Measurements from ENCODE around the gene OTOP2. TPM values are rescaled to one million over a fixed set of nuclear protein-coding genes. Genes with fewer than 3 reads are reported as not detected.

Gene OTOP2
- polyA plus RNA-seq, 4 donors: 0.22 to 5.9 (median 0.46) TPM

- no peaks in the 10 kb centered on the region for H3K9me3 ChIP-seq (ENCODE audit: control insufficient read depth in 2 of 2, insufficient read depth in 1 of 2, low read depth in 1 of 2, low read length in 1 of 2)
- no peak for DNase-seq
- H3K27ac ChIP-seq (ENCODE audit: low read depth in 1 of 3, low read length in 2 of 3): no peak overlapping the region
- H3K4me3 ChIP-seq (ENCODE audit: low read depth in 1 of 3, low read length in 3 of 3): no peak overlapping the region
- FAIRE-seq: no peak
- H3K27me3 ChIP-seq (ENCODE audit: control insufficient read depth in 3 of 3, insufficient read depth in 3 of 3, low read length in 3 of 3): peaks cover 0 to 61% (median 25%) of the 10 kb centered on the region in 3 donors
- peaks cover 0 to 3% (median 0%) of the 10 kb centered on the region in 3 donors for H3K36me3 ChIP-seq (ENCODE audit: control insufficient read depth in 3 of 3, insufficient read depth in 2 of 3, low read depth in 1 of 3, low read length in 3 of 3)
- H3K4me1 ChIP-seq (ENCODE audit: control insufficient read depth in 3 of 3, insufficient read depth in 2 of 3, low read depth in 1 of 3, low read length in 2 of 3): peaks cover 2 to 27% (median 4%) of the 10 kb centered on the region in 3 donors
- 69 to 85% (median 74%) methylated on average over 27 of the region's 27 CpGs for WGBS, 3 donors
Observed at GRCh38 chr17:74920306-74920620, 3.8 kb upstream of the OTOP2 start.

- Histone ChIP-seq H3K4me3 (ENCODE audit: low read depth in 1 of 3, low read length in 3 of 3) (no peak overlapping the region), H3K27me3 (ENCODE audit: control insufficient read depth in 3 of 3, insufficient read depth in 3 of 3, low read length in 3 of 3) (peaks cover 0 to 65% (median 28%) of the 10 kb centered on the region in 3 donors), H3K36me3 (ENCODE audit: control insufficient read depth in 3 of 3, insufficient read depth in 2 of 3, low read depth in 1 of 3, low read length in 3 of 3) (peaks cover 0 to 3% (median 0%) of the 10 kb centered on the region in 3 donors), H3K4me1 (ENCODE audit: control insufficient read depth in 3 of 3, insufficient read depth in 2 of 3, low read depth in 1 of 3, low read length in 2 of 3) (peaks cover 2 to 27% (median 4%) of the 10 kb centered on the region in 3 donors), H3K9me3 (ENCODE audit: control insufficient read depth in 2 of 2, insufficient read depth in 1 of 2, low read depth in 1 of 2, low read length in 1 of 2) (no peaks in the 10 kb centered on the region), H3K27ac (ENCODE audit: low read depth in 1 of 3, low read length in 2 of 3) (no peak overlapping the region)
- no peak for DNase-seq
- FAIRE-seq: no peak
- 33 to 55% (median 36%) methylated on average over 4 to 6 of the region's 6 CpGs for WGBS, 3 donors
Observed at GRCh38 chr17:74920642-74921025, 3.4 kb upstream of the OTOP2 start.

GRCh38 chr17:74921026-74921681 lies 2.9 kb upstream of the OTOP2 start:
- H3K27ac ChIP-seq (ENCODE audit: low read depth in 1 of 3, low read length in 2 of 3): no peak overlapping the region
- H3K4me3 ChIP-seq (ENCODE audit: low read depth in 1 of 3, low read length in 3 of 3): no peak overlapping the region
- H3K36me3 ChIP-seq (ENCODE audit: control insufficient read depth in 3 of 3, insufficient read depth in 2 of 3, low read depth in 1 of 3, low read length in 3 of 3): peaks cover 0 to 3% (median 0%) of the 10 kb centered on the region in 3 donors
- H3K9me3 ChIP-seq (ENCODE audit: control insufficient read depth in 2 of 2, insufficient read depth in 1 of 2, low read depth in 1 of 2, low read length in 1 of 2): no peaks in the 10 kb centered on the region
- 56 to 58% (median 57%) methylated on average over 16 to 19 of the region's 19 CpGs for WGBS, 3 donors
- FAIRE-seq (no peak), DNase-seq (no peak)
- peaks cover 0 to 70% (median 32%) of the 10 kb centered on the region in 3 donors for H3K27me3 ChIP-seq (ENCODE audit: control insufficient read depth in 3 of 3, insufficient read depth in 3 of 3, low read length in 3 of 3)
- H3K4me1 ChIP-seq (ENCODE audit: control insufficient read depth in 3 of 3, insufficient read depth in 2 of 3, low read depth in 1 of 3, low read length in 2 of 3): peaks cover 2 to 27% (median 4%) of the 10 kb centered on the region in 3 donors

- 93 to 100% (median 95%) methylated on average over 2 of the region's 2 CpGs for WGBS, 3 donors
- DNase-seq (no peak), FAIRE-seq (no peak)
- Histone ChIP-seq H3K4me3 (ENCODE audit: low read depth in 1 of 3, low read length in 3 of 3) (no peak overlapping the region), H3K36me3 (ENCODE audit: control insufficient read depth in 3 of 3, insufficient read depth in 2 of 3, low read depth in 1 of 3, low read length in 3 of 3) (peaks cover 0 to under 1% (median 0%) of the 10 kb centered on the region in 3 donors), H3K27ac (ENCODE audit: low read depth in 1 of 3, low read length in 2 of 3) (no peak overlapping the region), H3K4me1 (ENCODE audit: control insufficient read depth in 3 of 3, insufficient read depth in 2 of 3, low read depth in 1 of 3, low read length in 2 of 3) (peaks cover 2 to 27% (median 4%) of the 10 kb centered on the region in 3 donors), H3K9me3 (ENCODE audit: control insufficient read depth in 2 of 2, insufficient read depth in 1 of 2, low read depth in 1 of 2, low read length in 1 of 2) (no peaks in the 10 kb centered on the region), H3K27me3 (ENCODE audit: control insufficient read depth in 3 of 3, insufficient read depth in 3 of 3, low read length in 3 of 3) (peaks cover 0 to 74% (median 34%) of the 10 kb centered on the region in 3 donors)
Observed at GRCh38 chr17:74921769-74922168, 2.3 kb upstream of the OTOP2 start.

- no peak for DNase-seq
- WGBS, 3 donors: 38 to 50% (median 46%) methylated on average over 6 of the region's 6 CpGs
- Histone ChIP-seq H3K27ac (ENCODE audit: low read depth in 1 of 3, low read length in 2 of 3) (no peak overlapping the region), H3K9me3 (ENCODE audit: control insufficient read depth in 2 of 2, insufficient read depth in 1 of 2, low read depth in 1 of 2, low read length in 1 of 2) (no peaks in the 10 kb centered on the region), H3K27me3 (ENCODE audit: control insufficient read depth in 3 of 3, insufficient read depth in 3 of 3, low read length in 3 of 3) (peaks cover 0 to 75% (median 34%) of the 10 kb centered on the region in 3 donors), H3K36me3 (ENCODE audit: control insufficient read depth in 3 of 3, insufficient read depth in 2 of 3, low read depth in 1 of 3, low read length in 3 of 3) (no peaks in the 10 kb centered on the region), H3K4me1 (ENCODE audit: control insufficient read depth in 3 of 3, insufficient read depth in 2 of 3, low read depth in 1 of 3, low read length in 2 of 3) (peaks cover 2 to 27% (median 4%) of the 10 kb centered on the region in 3 donors), H3K4me3 (ENCODE audit: low read depth in 1 of 3, low read length in 3 of 3) (peak overlapping the region in 1 of 3 donors; percentile 41)
- FAIRE-seq: no peak
Observed at GRCh38 chr17:74922172-74922571, 1.9 kb upstream of the OTOP2 start.

- no peaks in the 10 kb centered on the region for H3K36me3 ChIP-seq (ENCODE audit: control insufficient read depth in 3 of 3, insufficient read depth in 2 of 3, low read depth in 1 of 3, low read length in 3 of 3)
- peaks cover 0 to 75% (median 34%) of the 10 kb centered on the region in 3 donors for H3K27me3 ChIP-seq (ENCODE audit: control insufficient read depth in 3 of 3, insufficient read depth in 3 of 3, low read length in 3 of 3)
- DNase-seq: no peak
- H3K4me3 ChIP-seq (ENCODE audit: low read depth in 1 of 3, low read length in 3 of 3): peak within 1 kb of the TSS in 2 of 3 donors; percentile 41 to 46
- H3K27ac ChIP-seq (ENCODE audit: low read depth in 1 of 3, low read length in 2 of 3): no peak within 1 kb of the TSS
- no peaks in the 10 kb centered on the region for H3K9me3 ChIP-seq (ENCODE audit: control insufficient read depth in 2 of 2, insufficient read depth in 1 of 2, low read depth in 1 of 2, low read length in 1 of 2)
- peaks cover 2 to 27% (median 4%) of the 10 kb centered on the region in 3 donors for H3K4me1 ChIP-seq (ENCODE audit: control insufficient read depth in 3 of 3, insufficient read depth in 2 of 3, low read depth in 1 of 3, low read length in 2 of 3)
- 5 to 7% (median 7%) methylated on average over 38 to 57 of the region's 57 CpGs for WGBS, 3 donors
- FAIRE-seq: no peak
Observed at GRCh38 chr17:74922694-74923537, 1.2 kb upstream of the OTOP2 start, which contains the start of gene USH1G. USH1G (minus strand) TSS chr17:74923255; CDS start chr17:74923073, 182 bp downstream.

- 2 to 3% (median 2%) methylated on average over 37 to 59 of the region's 59 CpGs for WGBS, 3 donors
- DNase-seq (peak; percentile 64 to 86), FAIRE-seq (no peak)
- H3K36me3 ChIP-seq (ENCODE audit: control insufficient read depth in 3 of 3, insufficient read depth in 2 of 3, low read depth in 1 of 3, low read length in 3 of 3): no peaks in the 10 kb centered on the region
- no peak overlapping the region for H3K27ac ChIP-seq (ENCODE audit: low read depth in 1 of 3, low read length in 2 of 3)
- H3K4me3 ChIP-seq (ENCODE audit: low read depth in 1 of 3, low read length in 3 of 3): peak overlapping the region in 2 of 3 donors; percentile 41 to 46
- H3K9me3 ChIP-seq (ENCODE audit: control insufficient read depth in 2 of 2, insufficient read depth in 1 of 2, low read depth in 1 of 2, low read length in 1 of 2): no peaks in the 10 kb centered on the region
- H3K4me1 ChIP-seq (ENCODE audit: control insufficient read depth in 3 of 3, insufficient read depth in 2 of 3, low read depth in 1 of 3, low read length in 2 of 3): peaks cover 2 to 26% (median 4%) of the 10 kb centered on the region in 3 donors
- H3K27me3 ChIP-seq (ENCODE audit: control insufficient read depth in 3 of 3, insufficient read depth in 3 of 3, low read length in 3 of 3): peaks cover 0 to 75% (median 34%) of the 10 kb centered on the region in 3 donors
Observed at GRCh38 chr17:74923538-74924249, 379 bp upstream of the OTOP2 start.

GRCh38 chr17:74925242-74925641 lies 1.2 kb downstream of the OTOP2 start:
- H3K36me3 ChIP-seq (ENCODE audit: control insufficient read depth in 3 of 3, insufficient read depth in 2 of 3, low read depth in 1 of 3, low read length in 3 of 3): no peaks in the 10 kb centered on the region
- H3K9me3 ChIP-seq (ENCODE audit: control insufficient read depth in 2 of 2, insufficient read depth in 1 of 2, low read depth in 1 of 2, low read length in 1 of 2): no peaks in the 10 kb centered on the region
- no peak overlapping the region for H3K27ac ChIP-seq (ENCODE audit: low read depth in 1 of 3, low read length in 2 of 3)
- DNase-seq: no peak
- no peak for FAIRE-seq
- H3K27me3 ChIP-seq (ENCODE audit: control insufficient read depth in 3 of 3, insufficient read depth in 3 of 3, low read length in 3 of 3): peaks cover 0 to 62% (median 34%) of the 10 kb centered on the region in 3 donors
- no peak overlapping the region for H3K4me3 ChIP-seq (ENCODE audit: low read depth in 1 of 3, low read length in 3 of 3)
- H3K4me1 ChIP-seq (ENCODE audit: control insufficient read depth in 3 of 3, insufficient read depth in 2 of 3, low read depth in 1 of 3, low read length in 2 of 3): peaks cover 2 to 24% (median 4%) of the 10 kb centered on the region in 3 donors
- 61 to 76% (median 70%) methylated on average over 3 of the region's 3 CpGs for WGBS, 3 donors

All from small intestine (tissue), 7 donors.